GM19455 (cell line): Measurements from ENCODE around the gene HHAT.

ENCODE experiments used
- ATAC-seq: cut with Tn5 transposase; IDR thresholded peaks from one replicate; pipeline ENCODE4 v1.9.1; 2021; ENCODE audit not compliant: unreplicated experiment

Gene HHAT

DNA sequence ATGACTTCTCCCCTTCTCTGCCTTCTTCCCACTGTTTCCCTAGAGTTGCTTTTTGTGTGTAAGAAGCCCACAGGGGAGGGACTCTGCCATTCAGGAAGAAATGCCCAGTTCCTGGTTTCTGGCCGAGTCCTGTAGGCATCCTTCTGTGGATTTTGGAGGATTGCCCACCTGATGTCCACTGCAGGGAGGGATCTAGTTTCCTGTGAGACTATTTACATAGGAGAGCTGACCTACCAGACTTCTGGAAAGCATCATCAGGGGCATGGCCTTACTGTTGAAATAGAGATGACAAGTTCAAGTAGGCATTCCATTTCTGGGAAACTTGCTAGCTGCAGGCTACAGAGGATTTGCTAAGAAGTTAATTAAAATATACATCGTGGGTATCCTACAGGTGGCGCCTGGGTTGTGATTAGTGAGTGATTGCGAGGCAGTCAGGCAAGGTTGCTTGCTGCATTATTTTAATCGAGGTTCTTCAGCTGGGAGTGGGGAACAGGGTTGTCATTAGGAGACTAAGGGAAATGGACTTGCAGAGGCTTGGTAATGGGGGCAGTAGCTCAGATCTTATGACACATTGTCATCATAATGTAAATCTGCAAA, 148.7 kb downstream of the HHAT start:
- no peak for ATAC-seq

DNA sequence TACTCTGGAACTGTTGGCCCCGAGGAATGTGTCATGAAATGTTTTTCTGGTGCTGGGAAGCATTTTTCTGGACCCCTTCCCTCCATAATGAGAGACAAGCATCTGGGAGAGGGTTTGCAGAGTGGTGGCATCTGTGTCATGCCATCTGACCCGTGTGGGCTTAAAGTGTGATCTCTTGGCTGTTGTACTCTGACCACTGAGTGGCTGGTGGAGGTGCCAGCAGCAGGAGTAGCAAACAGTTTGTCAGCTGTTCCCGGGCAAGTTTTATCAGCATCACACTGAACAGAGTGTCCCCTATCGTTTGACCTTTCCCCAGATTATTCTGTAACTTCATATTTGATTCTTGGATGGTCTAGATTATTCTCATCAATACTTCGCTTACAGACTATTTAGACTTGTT, 150.1 kb downstream of the HHAT start:
- ATAC-seq, result no peak

DNA sequence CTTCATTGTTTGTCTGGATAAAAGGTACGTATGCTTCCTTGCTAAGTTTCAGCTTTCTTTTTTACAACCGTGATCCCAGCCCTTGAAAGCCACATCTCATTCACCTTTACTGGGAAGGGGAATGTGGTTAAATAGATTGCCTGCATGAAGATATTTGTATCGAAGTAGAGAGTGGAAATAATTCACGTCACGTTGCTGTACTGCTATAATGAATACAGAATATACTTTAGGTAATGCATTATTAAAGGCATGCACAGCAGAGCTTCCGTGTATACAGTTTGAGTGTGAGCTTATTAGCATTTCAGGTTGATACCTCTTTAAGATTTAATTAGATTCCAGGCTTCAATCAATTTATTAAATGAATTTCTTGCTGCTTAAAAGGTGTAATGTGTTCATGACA, 153.8 kb downstream of the HHAT start:
- ATAC-seq, result no peak

DNA sequence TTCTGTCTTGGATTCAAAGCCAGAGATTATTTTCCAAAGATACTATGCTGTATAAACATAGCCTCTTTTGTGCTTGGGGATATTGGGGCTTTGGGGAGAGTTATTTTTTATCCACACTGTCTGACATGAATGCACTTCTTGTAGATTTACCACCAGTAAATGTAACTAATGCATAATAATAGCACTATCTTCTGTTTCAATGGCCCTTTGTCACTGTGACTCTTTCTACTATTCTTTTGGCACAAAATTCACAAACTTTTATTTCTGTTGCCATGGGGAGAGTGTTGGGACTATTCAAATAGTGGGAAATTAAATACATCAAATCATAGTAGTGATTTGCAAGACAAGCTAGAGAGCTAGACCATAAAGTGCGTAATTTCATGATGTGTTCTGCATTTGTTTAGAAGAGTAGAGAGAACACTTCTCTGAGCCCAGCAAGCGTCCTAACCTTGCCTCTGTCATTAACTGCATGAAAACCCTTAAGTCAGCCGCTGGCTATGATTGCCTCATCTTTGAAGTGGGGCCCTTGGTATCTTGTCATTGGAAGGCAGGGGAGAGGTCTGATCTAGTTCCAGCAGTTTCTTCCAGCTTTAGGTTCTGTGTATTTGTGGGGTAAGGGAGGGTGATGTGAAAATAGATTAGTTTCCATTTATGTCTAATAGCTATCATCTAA, 154.4 kb downstream of the HHAT start:
- no peak for ATAC-seq

DNA sequence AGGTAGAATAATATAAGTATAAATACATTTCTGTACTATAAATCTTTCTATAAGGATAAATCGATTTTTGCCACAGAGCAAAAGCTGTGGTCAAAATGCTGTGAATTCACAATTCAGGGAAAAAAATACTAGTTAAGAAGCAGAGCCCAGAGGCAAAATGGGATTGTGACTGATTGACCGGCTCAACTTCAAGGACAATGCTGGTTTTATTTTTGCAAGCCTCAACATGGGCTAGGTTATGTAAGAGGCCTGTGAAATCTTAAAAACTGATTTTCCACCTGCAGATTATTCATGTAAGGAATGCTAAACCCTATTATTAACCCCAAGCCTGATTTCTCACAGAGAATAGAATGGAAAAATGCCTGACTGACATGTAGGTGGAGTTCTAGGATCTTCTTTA, 155.1 kb downstream of the HHAT start:
- no peak for ATAC-seq

DNA sequence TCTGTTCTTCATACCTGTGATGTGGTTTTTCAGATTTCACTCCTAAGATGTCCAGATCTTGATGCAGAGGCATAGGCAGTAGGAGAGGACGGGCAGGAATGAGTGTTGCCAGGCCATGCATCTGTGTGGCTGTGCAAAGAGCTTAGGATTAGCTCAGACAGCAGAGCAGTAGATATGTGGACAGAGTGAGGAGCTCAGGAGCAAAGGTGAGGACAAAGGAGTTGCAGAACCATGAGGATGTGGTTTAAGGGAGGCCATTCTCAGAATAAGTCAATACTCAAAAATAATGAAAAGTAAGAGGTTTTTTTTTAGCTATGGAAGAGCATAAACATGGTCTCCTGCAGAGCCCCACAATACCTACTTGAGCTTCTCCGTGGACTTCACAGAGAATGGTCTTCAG, 158.3 kb downstream of the HHAT start:
- no peak for ATAC-seq

DNA sequence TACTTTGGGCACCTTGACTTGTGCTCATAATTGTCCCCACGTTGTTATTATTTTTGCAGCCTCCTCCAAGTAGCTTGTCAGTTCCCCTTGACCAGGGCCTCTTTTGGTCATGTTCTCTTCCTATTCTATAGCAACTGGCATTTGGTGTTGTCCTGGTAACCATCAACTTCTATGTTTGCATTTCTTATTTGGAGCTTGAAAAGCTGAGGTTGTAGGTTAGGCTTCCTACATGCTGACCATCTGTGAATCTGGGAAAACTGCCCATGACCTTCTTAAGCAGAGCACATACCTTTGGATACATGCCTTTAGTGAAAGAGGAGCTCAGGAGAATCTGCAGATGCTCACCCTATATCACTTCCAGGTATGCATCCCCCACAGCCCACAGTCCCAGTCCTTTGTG, 160.8 kb downstream of the HHAT start:
- no peak for ATAC-seq

DNA sequence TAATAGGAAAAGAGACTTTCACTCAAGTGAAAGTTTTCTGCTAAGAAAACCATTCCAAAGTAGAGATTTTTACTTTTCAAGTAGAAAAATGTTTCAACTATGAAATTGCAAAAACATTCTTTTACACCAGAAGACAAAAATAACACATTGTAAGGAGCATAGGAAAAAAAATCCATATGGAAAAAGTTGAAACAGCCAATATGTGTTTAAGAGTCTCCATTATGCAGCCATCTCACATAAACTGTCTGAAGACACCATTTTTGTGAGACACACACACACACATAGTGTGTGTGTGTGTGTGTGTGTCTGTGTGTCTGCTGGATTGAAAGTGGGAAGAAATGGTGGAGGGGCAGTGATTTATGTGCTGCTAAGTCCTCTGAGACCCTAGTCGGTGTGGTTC, 162.1 kb downstream of the HHAT start:
- ATAC-seq, result no peak

DNA sequence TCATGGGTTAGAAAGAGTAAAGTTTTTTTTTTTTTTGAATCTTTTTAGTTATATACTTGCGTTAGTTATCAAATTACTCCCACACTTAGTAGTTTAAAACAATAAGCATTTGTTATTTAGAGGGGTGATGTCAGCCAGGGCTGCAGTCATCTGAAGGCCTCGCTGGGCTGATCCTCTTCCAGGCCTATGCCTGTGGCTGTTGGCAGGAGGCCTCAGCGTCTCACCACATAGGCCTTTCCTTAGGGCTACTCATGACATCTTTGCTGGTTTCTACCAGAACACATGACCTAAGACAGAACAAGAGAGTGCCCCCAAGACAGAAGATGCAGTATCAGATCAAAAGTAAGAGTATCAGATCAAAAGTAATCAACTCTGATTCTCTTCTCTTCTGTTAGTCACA, 167.4 kb downstream of the HHAT start:
- no peak for ATAC-seq

DNA sequence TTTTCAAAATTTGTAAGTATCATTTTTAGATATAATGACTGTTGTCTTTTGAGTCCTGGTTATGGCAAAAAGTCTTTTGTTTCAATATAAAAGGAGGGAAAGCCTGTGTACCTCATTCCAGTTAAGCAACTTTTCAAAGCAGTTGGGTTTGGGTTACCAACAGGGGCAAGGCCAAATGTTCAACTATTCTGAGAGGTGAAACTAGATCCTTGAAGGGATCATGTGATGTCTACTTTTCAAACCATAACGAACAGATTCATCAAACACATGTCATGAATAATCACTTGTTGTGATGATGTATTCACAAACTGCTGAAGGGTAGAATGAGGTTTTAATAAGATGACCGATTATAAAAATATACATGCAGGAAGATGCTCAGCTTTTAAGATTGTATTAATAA, 171.3 kb downstream of the HHAT start:
- no peak for ATAC-seq

DNA sequence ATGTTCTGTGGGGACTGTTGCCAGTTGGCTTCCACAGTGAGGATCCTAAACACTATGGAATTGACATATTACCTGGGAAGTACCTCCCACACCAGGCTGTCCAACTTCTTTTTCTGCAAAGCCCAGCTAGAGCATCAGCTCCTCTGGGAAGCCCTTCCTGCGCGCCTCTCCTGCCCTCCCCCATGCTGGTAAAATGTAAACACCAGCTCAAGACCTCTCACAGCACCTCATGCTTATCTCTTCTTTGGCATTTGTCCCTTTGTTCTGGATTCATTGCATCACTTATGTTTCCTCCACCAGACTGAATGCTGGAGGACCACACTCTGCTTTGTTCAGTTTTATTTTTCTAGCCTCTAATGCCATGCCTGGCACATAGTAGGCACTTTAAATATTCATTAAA, 172.1 kb downstream of the HHAT start:
- no peak for ATAC-seq

DNA sequence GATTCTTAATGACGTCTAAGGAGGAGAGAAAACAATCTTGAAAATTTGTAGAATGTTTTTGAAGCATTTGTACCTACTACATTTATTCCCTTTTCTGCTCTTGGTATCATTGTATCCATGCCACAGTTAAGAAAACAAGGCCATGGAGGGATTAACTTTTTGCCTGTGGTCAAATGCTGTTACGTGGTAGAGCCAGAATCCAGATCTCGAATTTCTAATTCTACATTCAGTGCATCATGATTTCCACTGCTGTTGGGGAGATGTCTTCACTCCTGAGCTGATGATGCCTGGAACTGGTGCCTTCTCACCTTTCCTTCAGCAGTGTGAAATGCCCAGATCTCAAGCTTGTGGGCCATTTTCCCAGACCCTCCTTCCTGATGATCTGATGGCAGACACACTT, 175.6 kb downstream of the HHAT start:
- no peak for ATAC-seq

DNA sequence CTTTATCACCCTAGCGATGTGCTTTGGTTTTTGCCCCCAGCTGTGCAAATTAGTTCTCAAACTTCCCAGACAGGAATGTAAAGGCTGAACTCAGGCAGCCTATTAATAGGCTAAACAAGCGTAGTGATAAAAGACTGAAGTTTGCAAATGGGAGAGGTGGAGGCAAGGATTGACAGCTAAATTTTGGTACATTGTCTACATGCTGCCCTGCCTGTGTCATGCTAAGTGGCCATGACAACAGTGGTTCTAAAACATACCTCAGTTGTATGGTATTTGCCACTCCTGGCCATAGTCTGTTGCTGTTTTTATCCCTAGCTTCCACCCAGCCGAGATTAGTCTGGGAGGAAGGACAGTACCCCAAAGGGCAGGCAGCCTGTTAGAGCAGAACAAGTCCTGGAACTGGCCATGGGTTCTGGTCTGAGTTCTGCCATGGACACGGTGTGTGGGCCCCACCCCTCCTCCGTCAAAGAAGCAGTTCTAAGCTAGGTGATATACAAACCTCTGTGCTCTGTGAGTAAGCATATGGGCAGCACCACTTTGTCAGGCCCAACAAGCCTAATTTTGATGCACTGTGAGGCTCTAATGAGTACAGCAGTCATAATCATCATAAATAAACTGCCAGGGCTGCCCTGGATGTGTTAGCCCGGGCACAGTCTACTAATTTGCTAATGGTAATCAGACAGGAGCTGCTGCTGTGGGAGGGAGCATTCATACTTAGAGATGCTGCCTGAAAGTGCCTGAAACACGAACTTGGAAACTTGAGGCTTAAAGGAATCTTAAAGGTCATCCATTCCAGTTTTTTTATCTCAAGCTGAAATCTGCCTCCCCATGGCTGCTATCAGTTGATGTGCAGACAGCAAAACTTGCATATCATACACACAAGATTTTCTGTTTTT, 177.1 kb downstream of the HHAT start:
- ATAC-seq, result no peak

DNA sequence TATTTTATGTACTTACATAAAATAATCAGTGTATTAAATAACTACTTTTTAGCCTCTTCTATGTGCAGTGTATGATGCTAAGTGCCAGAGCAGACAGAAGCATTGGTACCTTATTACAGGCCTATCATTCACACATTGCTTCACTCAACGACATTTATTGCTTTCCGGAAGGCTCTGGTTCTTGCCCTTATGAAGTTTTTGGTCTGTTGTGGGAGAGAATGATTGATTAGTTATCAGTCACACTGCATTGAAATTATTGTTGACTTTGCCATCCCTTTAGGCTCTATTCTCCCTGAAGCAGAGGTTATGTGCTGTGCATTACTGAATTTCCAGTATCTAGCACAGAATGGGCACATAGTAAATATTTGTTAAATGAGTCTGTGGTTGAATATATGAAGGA, 178.0 kb downstream of the HHAT start:
- no peak for ATAC-seq

DNA sequence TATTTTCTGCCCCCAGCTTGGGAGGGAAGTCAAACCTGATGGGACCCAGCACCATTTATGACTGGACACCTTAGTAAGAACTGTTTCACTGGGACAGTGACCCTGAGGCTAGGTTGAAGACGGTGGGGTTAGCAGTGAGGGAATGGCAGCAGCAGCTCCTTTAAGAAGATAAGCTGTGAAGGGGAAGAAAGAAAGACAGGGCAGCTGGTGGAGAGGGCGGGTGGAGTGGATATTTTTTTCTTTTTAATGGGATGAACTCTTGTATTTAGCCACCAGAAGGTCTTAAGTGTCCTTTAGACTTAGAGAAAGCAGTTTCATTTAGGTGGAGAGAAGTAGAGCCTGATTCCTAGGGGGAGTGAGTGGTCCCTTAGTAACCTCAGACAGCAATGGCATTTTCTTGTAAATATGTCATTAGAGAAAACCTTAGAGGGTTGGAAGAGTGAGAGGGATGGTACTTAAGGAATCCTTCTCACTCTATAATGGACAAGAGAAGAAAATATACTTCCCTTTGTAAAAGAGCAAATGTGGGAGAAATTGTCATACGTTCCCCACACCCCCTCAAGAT, 187.5 kb downstream of the HHAT start:
- no peak for ATAC-seq

DNA sequence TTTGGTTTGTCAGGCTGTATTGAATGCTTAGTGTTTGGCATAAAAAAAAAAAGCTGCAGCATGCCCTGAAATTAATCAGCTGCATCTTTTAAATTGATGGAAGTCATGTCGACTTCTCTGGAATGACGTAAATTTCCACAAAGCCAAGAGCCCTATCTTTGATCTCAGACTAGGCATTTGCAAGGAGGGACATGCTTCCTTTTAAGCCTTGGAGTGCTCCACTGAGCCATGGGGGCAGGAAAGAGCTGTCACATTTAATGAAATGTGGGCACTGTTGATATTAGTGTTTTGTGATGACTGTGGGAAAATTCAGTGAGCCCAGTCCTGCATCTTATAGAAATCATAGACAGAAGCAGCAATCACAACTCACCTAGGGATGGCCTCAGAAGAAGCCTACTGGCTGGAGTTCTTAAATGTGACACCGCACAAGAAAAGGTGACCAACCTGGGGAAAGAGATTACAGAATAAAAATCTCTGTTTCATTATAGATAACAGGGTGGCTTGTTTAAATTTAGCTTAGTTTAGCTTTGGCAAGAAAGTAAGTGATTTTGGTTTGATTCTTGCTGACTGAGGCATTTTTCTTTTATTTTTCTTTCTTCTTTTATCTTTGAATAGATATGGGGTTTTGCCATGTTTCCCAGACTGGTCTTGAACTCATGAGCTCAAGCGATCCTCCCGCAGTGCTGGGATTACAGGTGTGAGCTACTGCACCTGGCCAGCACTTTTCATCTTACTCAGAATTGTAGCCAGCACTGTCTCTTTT, 188.2 kb downstream of the HHAT start:
- no peak for ATAC-seq

DNA sequence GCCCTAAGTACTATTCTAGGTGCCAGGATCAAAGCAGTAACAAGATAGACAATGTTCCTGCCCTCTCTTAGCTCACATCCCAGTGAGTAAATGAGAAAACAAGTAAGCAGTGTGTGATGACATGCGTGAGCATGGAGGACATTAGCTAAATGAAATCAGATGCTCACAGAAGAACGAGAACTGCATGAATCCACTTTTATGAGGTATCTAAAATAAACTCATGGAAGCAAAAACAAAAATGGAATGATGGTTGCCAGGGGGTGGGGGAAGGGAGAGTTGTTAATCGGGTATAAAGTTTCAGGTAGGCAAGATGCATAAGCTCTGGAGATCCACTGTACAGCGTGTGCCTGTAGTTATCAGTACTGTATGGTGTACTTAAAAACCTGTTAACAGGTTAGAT, 195.1 kb downstream of the HHAT start:
- ATAC-seq, result no peak

DNA sequence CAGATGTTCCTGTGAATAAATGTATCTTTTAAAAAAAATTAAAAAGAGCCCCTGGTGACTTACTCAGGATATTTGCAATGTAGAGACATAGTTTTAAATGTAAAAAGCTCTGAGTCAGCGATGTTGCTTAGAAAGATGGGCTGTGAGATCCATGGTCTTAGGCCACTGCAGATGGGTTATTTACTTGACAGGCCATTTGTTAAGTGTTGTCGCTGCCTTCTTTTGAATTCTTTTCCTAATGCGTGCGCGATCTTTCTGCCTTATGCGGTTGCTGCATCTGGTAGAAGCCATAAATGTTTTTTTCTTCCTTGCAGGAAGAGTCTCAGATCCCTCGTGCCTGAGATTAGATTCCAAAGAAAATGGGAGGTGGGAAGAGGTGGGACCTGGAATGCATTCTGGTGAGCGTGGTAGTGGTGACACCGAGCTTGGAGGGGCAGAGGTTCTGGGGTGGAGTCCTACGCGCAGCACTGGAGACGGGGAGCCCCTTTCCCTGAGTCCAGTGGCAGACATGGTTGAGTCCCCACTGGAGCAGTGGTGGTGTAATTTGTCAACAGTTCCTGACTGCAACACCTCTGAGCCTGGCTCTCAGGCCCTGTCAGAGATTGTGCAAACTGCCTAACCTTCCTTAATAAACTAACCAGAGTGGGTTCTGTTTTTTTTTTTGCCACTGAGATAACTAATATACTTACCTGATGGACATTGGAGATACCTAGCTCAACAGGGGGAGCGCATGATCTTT, 197.2 kb downstream of the HHAT start:
- no peak for ATAC-seq

DNA sequence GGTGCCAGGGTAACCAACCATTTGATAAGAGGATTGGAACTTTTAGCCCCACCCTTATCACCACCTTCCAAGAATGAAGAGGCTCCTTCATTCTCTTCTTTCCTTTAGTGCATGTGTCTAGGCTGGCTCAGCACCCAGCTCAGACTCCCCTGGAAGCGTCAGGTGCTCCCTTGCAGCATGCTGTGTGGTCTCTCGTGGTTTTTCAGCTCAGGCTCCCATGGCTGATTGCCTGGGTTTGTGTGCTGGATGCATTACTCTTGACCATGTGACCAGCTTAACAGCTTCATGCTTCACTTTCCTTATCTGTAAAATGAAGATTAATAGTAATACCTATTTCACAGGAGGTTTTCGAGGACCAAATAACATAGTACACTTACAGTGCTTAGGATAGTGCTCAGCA, 198.4 kb downstream of the HHAT start:
- ATAC-seq, result no peak

DNA sequence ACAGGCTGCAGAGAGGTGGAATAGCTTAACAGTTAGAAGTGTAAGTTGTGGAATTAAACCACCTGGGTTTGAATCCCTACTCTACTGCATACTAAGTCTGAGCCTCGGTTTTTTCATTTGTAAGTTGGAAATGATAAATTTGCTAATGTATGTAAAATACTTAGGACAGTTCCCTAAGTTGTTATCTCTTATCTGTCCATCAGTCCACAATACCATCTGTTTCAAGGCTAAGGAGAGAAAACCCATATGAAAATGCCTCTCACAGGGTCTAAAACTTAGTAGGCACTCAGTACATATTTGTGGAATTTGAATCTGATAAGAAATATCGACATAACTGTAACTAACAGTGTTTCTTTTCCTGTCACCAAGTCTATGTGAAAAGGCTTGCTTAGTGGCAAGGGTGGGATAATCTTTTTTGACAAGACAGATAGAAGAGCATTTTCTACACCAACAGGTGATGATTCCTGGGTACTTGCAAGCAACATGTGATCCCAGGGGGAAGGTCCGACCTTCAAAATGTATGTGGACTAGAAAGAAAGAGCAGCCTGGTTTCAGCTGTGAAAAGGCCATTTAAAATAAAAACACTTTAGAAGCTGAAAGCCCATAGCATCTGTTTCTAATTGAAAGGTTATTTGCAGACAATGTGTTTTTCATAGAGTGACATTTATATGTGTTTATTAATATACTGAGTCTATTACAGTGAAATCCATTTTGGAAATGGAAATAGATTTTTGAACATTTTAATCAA, 202.9 kb downstream of the HHAT start:
- no peak for ATAC-seq
